Ovary (tissue), 9 donors: ENCODE results near the gene PSD. TPM values are rescaled to one million over a fixed set of nuclear protein-coding genes. Genes with fewer than 3 reads are reported as not detected.

ENCODE experiments used
- DNase-seq, 5 donors: peaks; one replicate each; pipeline ENCODE4 v3.0.0-alpha.2; 2019 to 2020
- H3K27ac ChIP-seq, 2 donors: fragments of 200-600 bp; one replicate each; pipeline versions ENCODE4 v1.5.1 to v1.8.0; 2019 to 2022
- H3K27me3 ChIP-seq: fragments of 200-600 bp; one replicate; pipeline ENCODE4 v1.8.0; 2022
- H3K36me3 ChIP-seq: fragments of 200-600 bp; sonication (generic); one replicate; pipeline ENCODE4 v1.5.1; 2019
- H3K4me1 ChIP-seq: one replicate; pipeline ENCODE4 v1.8.1; 2013; ENCODE audit warnings: mild to moderate bottlenecking, moderate library complexity; ENCODE audit not compliant: insufficient read depth
- H3K4me3 ChIP-seq: fragments of 200-600 bp; sonication (generic); one replicate; pipeline ENCODE4 v1.5.1; 2017
- H3K9me3 ChIP-seq, 2 donors: fragments of 200-600 bp in 1 of 2; sonication (generic) in 1 of 2; one replicate each; pipeline versions ENCODE4 v1.5.1 to v1.8.1; 2013 to 2019; ENCODE audit warnings: mild to moderate bottlenecking in 1 of 2, moderate library complexity in 1 of 2
- CTCF ChIP-seq, 3 donors: fragments of 450-650 bp in 2 of 3; fragments of 200-600 bp in 1 of 3; IDR thresholded peaks; one replicate each; pipeline versions ENCODE4 v1.5.1 to v1.8.0; 2016 to 2022; ENCODE audit warnings: antibody characterized with exemption in 3 of 3, mild to moderate bottlenecking in 1 of 3
- EP300 ChIP-seq: sonication (generic); formaldehyde crosslinking; IDR thresholded peaks from one replicate; pipeline ENCODE4 v1.6.1; 2017; ENCODE audit warnings: antibody characterized with exemption
- POLR2A ChIP-seq: fragments of 450-650 bp; IDR thresholded peaks from one replicate; pipeline ENCODE4 v1.6.1; 2017; ENCODE audit warnings: antibody characterized with exemption, mild to moderate bottlenecking, moderate library complexity
- WGBS, 3 donors: extraction: QIAGEN DNeasy Blood & Tissue Kit in 1 of 3; methylation state at CpG; one replicate each; pipeline versions ENCODE4 v1.1.5 to v1.1.7; 2013 to 2017; 5-methylcytosine and 5-hydroxymethylcytosine counted together
- intact Hi-C, 4 donors: fragments of 100-400 bp; cut with DNase I; formaldehyde crosslinking; loops; one replicate each; pipeline versions ENCODE4 v1.11.0 to v1.15.1; 2022 to 2023
- polyA plus RNA-seq, 2 donors: library from polyadenylated mRNA; stranded (reverse); fragments of 200-250 nt in 1 of 2; fragments of 350-450 nt in 1 of 2; fragmentation: Illumina TruSeq in 1 of 2; extraction: RNeasy Lipid Tissue Mini Kit (QIAGEN cat#74804) in 1 of 2; gene quantifications; one replicate each; pipeline ENCODE4 v1.2.3, GENCODE V29; 2013 to 2014
- total RNA-seq, 7 donors: library from RNA; depleted of rRNA in 2 of 7; stranded (reverse); fragments of >200 nt in 2 of 7; fragmentation: NEBNext Ultra II Directional in 3 of 7; extraction: Animal tissue kit (Norgen Biotek cat#: 25700) in 3 of 7; gene quantifications; one replicate each; pipeline versions ENCODE4 v1.1.0 to v1.2.4, GENCODE V29; 2016 to 2023
- donor health status: DM: no; HTN: no; CAD: no; lungs with moderate emphysema.
- donor health status: DM: no; HTN: no; CAD: no.
- donor health status: Bipolar disorder and iron deficiency.
- donor health status: DM: yes; HTN: yes; CAD: no.
- donor health status: DM: no; HTN: no; CAD: no.
- donor health status: DM: yes; HTN: yes; CAD: no.

The PSD gene
- total and polyA plus RNA-seq, 9 donors: 4.4 to 34.7 (median 23.2) TPM

GRCh38 chr10:102400076-102400475, 18.5 kb downstream of the PSD start:
- Histone ChIP-seq H3K27ac (peak overlapping the region in 1 of 2 donors; percentile 90), H3K27me3 (no peaks in the 10 kb centered on the region), H3K36me3 (no peaks in the 10 kb centered on the region), H3K4me1 (peaks cover 9% of the 10 kb centered on the region), H3K9me3 (no peaks in the 10 kb centered on the region), H3K4me3 (no peak overlapping the region)
- TF ChIP-seq EP300 (no peak), POLR2A (no peak), CTCF (IDR thresholded peaks at IDR 0.05) (no peak)
- intact Hi-C loops: loop anchor here in 1 of 4 donors (5.0 kb wide), 1 partner anchor 168 kb away; no protein-coding TSS in a partner anchor
- peak in 1 of 5 donors; percentile 51 for DNase-seq
- 70 to 76% (median 74%) methylated on average over 16 to 17 of the region's 17 CpGs for WGBS, 3 donors

- Histone ChIP-seq H3K4me1 (peaks cover 11% of the 10 kb centered on the region), H3K27me3 (no peaks in the 10 kb centered on the region), H3K4me3 (peak overlapping the region; percentile 55), H3K27ac (peak overlapping the region; percentile 90 to 92), H3K9me3 (no peaks in the 10 kb centered on the region), H3K36me3 (no peaks in the 10 kb centered on the region)
- intact Hi-C loops: loop anchor here in 1 of 4 donors (5.0 to 10.0 kb wide), 3 partner anchors 83 to 185 kb away; no protein-coding TSS in a partner anchor
- 2 to 4% (median 3%) methylated on average over 30 to 72 of the region's 72 CpGs for WGBS, 3 donors
- TF ChIP-seq POLR2A: peak; percentile 63
- no peak for TF ChIP-seq EP300
- TF ChIP-seq CTCF (IDR thresholded peaks at IDR 0.05): peak; percentile 98 to 99 (median 98)
- peak; percentile 85 to 94 (median 90) for DNase-seq
These were observed 19.2 kb downstream of the PSD start for GRCh38 chr10:102399217-102400021.

- Histone ChIP-seq H3K27ac (peak overlapping the region; percentile 90 to 92), H3K27me3 (no peaks in the 10 kb centered on the region), H3K9me3 (no peaks in the 10 kb centered on the region), H3K4me3 (no peak overlapping the region), H3K36me3 (no peaks in the 10 kb centered on the region), H3K4me1 (peaks cover 11% of the 10 kb centered on the region)
- TF ChIP-seq CTCF (IDR thresholded peaks at IDR 0.05): no peak
- TF ChIP-seq POLR2A: no peak
- no peak for TF ChIP-seq EP300
- WGBS, 3 donors: 81 to 83% (median 83%) methylated on average over 21 of the region's 21 CpGs
- peak in 2 of 5 donors; percentile 17 to 51 for DNase-seq
- intact Hi-C loops: loop anchor here in 1 of 4 donors (5.0 to 10.0 kb wide), 2 partner anchors 84 to 186 kb away; no protein-coding TSS in a partner anchor
These were observed 20.2 kb downstream of the PSD start for GRCh38 chr10:102398172-102399020.
